HFF-Myc (cell line): Measurements from ENCODE around the gene THBD.

Experiments
- DNase-seq: peaks from one replicate; pipeline ENCODE4 v3.0.0-alpha.2; 2011; ENCODE audit warnings: low read depth; ENCODE audit errors: extremely low read depth
- H3K4me3 ChIP-seq: replicated peaks from 2 replicates; pipeline ENCODE4 v1.5.1; 2011; ENCODE audit warnings: low read depth, mild to moderate bottlenecking, control low read depth, low read length
- TF ChIP-seq, protein P1 (sequence below): IDR thresholded peaks from 2 replicates; pipeline ENCODE4 v1.5.1; 2012; ENCODE audit warnings: mild to moderate bottlenecking, low read depth, low read length, control low read depth; ENCODE audit errors: missing control alignments

Gene THBD

DNA sequence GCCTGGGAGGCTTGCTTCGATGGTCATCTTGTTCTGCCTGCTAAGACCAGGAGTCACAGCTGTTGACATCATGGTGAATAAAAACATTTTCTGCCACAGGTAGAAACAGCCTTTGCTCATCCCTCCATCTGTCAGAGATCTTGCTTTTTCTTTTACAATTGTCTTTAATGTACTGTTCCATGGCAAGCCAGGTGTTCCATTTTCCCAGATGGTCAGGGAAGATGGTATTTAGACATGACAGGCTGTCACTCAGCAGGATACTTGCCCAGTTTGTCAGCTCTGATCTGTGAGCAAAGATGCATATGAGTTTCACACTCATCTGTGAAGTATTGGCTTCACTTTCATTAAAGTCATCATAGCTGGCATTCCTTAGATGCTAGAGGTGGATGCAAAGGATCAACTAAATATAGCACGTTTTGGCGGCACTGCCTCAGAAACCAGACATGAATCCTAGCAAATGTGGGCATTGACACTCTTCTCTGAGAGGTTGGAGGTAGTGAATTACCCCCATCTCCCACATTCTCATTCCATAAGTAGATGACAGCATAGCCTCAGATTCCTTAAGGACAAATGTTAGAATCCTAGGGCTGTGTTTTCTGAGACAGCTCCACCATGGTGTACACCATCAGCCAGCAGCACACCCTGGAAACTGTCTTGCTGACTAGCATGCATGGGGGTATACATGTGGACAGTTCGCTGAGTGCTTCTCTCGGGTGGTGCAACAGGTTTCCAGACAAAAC, 10.2 kb downstream of the THBD start:
- TF ChIP-seq, protein P1, sequence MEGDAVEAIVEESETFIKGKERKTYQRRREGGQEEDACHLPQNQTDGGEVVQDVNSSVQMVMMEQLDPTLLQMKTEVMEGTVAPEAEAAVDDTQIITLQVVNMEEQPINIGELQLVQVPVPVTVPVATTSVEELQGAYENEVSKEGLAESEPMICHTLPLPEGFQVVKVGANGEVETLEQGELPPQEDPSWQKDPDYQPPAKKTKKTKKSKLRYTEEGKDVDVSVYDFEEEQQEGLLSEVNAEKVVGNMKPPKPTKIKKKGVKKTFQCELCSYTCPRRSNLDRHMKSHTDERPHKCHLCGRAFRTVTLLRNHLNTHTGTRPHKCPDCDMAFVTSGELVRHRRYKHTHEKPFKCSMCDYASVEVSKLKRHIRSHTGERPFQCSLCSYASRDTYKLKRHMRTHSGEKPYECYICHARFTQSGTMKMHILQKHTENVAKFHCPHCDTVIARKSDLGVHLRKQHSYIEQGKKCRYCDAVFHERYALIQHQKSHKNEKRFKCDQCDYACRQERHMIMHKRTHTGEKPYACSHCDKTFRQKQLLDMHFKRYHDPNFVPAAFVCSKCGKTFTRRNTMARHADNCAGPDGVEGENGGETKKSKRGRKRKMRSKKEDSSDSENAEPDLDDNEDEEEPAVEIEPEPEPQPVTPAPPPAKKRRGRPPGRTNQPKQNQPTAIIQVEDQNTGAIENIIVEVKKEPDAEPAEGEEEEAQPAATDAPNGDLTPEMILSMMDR: no peak
- no peak for DNase-seq
- H3K4me3 ChIP-seq: no peak overlapping the region

DNA sequence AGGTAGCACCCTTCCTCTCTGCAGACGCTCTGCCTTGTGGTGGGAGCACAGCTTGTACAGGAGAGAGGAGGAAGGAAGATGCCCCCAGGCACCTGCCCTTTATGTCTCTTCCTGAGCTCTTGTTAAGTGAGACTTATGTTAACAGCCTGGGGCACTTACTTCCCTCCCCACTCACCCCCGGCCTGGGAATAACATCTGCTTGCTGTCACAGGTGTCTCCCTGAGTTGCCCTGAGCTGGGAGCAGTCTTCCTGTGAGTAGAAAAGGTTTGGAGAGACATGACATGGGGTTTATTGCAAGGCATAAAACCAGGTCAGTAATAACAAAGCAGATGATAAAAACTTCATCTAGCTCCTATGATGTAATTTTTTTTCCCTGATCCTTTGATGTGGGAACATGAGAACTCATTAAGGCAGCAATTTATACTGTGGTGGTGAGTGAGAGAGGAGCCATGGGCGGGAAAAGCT, 12.4 kb downstream of the THBD start:
- TF ChIP-seq, protein P1: no peak
- H3K4me3 ChIP-seq: no peak overlapping the region
- DNase-seq: no peak

DNA sequence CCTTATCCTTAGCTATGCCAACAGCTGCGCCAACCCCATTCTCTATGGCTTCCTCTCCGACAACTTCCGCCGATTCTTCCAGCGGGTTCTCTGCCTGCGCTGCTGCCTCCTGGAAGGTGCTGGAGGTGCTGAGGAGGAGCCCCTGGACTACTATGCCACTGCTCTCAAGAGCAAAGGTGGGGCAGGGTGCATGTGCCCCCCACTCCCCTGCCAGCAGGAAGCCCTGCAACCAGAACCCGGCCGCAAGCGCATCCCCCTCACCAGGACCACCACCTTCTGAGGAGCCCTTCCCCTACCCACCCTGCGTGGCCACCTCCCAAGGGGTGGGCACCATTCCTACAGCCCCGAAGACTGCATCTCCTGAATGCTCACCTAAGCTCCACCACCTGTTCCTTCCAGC, 13.1 kb downstream of the THBD start:
- H3K4me3 ChIP-seq: no peak overlapping the region
- TF ChIP-seq, protein P1: no peak
- no peak for DNase-seq

DNA sequence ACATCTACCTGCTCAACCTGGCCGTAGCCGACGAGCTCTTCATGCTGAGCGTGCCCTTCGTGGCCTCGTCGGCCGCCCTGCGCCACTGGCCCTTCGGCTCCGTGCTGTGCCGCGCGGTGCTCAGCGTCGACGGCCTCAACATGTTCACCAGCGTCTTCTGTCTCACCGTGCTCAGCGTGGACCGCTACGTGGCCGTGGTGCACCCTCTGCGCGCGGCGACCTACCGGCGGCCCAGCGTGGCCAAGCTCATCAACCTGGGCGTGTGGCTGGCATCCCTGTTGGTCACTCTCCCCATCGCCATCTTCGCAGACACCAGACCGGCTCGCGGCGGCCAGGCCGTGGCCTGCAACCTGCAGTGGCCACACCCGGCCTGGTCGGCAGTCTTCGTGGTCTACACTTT, 13.7 kb downstream of the THBD start:
- no peak overlapping the region for H3K4me3 ChIP-seq
- no peak for DNase-seq
- TF ChIP-seq, protein P1: no peak

DNA sequence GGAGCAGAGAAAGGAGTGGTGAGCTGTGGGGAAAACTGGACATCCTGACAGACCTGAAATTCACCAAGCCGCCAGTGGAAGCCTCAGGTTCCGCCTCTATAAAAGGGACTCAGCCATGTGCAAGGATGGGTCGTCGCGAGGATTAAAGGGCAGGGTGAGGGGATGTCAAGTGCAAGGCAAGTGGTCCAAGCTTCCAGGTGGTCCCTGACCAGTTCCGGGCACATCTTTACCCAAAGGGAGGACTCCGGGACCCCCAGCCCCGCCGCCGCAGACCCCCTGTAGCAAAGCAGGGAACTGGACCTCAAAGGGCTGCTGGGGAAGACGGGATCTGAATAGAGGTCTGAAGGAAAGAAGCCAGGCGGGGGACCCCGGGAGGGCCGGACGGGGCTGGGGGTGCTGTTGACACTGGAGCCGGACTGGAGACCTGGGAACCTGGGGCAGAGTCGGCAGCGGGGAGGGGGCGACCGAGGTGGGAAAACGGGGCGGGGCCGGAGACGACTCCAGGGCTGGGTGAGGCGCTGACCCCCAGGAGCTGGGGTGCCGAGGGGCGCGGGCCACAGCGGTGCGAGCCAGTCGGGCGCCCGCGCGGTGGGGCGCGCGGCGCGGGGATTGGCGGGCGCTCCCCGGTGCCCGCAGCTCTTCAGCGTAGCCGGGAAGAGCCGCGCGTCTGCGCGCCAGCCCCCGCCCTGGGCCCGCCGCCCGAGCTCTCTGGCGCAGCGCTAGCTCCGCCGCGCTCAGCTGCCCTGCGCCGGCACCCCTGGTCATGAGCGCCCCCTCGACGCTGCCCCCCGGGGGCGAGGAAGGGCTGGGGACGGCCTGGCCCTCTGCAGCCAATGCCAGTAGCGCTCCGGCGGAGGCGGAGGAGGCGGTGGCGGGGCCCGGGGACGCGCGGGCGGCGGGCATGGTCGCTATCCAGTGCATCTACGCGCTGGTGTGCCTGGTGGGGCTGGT, 14.5 kb downstream of the THBD start, which contains the start of gene SSTR4:
Gene SSTR4, plus strand, starts transcription at position 592 of the 951 bp plus-strand sequence. Its CDS starts 172 bp downstream, at position 764.
- no peak for DNase-seq
- TF ChIP-seq, protein P1: no peak
- no peak within 1 kb of the TSS for H3K4me3 ChIP-seq

DNA sequence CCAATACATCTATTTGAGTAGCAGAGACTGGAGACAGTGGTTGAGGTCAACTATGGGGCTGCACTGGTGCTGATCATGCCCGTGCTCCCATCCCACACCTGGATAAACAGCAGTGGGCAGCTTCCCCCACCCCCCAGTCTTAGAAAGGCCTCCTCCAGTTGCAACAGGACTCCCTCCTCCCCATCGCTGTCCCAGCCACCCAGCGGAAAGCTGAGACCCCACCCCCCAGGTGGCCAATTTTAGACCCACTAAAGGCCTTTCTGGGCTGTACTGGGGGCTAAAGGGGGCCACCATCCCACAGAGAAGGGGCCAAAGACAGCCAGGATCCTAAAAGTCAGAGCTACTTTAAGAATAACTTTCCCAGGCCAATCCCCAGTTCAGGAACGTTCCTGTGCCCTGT, 15.6 kb downstream of the THBD start:
- TF ChIP-seq, protein P1: no peak
- DNase-seq: no peak
- H3K4me3 ChIP-seq: no peak overlapping the region
